ENCODE data around the gene LAS1L.
"Not testable (repeated sequence)": the region's sequence is repeated elsewhere in the genome, so short reads cannot be mapped to it uniquely, and the experiment has no call there.

LAS1L gene

GRCh38 chrX:65517923-65518322 is 16.7 kb downstream of the LAS1L start:
- no peak for DNase-seq (ENCODE audit: low read depth)

- no peak for DNase-seq (ENCODE audit: low read depth)
Observed at GRCh38 chrX:65516756-65517155, 17.8 kb downstream of the LAS1L start.

GRCh38 chrX:65513610-65514009 is 21.0 kb downstream of the LAS1L start:
- no peak for DNase-seq (ENCODE audit: low read depth)

DNA sequence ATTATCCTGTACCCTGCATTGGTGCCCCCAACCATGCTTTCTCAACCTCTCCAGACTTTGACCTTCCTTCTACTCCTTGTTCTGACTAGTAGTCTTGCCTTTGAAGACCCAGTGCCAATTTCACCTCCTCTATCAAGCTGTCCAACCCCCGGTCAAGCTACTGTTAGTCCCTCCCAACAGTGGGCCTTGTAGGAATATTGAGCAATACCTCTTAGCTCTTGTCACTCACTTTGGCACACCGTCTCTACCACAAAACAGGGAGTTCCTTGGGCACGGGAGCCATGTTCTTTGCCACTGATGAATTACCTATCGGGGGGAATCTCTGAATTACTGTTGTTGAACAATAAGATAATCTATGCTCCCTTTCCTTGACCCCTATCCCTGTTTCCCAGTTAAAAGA is 25.2 kb downstream of the LAS1L start:
- no peak for DNase-seq (ENCODE audit: low read depth)

GRCh38 chrX:65508851-65509250 is 25.7 kb downstream of the LAS1L start:
- no peak for DNase-seq (ENCODE audit: low read depth)

GRCh38 chrX:65502618-65503017 is 32.0 kb downstream of the LAS1L start:
- DNase-seq (ENCODE audit: low read depth): no peak

GRCh38 chrX:65493431-65493830 is 41.2 kb downstream of the LAS1L start:
- no peak for DNase-seq (ENCODE audit: low read depth)

DNA sequence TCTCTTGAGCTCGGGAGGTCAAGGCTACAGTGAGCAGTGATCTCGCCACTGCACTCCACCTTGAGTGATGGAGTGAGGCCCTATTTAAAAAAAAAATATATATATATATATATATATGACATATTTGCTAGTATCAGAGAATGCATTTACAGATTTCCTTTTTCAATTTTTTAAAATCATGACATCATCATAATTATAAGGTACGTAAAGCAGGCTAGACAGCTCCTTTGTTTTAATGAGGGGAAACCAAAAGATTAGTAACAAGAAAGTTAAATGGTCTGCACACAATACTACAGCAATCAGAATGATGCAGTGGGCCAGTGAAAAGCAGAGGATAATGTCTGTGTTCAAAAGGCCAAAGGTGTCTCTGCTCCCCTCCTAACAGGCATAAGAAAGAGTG is 43.0 kb downstream of the LAS1L start:
- no peak for DNase-seq (ENCODE audit: low read depth)

DNA sequence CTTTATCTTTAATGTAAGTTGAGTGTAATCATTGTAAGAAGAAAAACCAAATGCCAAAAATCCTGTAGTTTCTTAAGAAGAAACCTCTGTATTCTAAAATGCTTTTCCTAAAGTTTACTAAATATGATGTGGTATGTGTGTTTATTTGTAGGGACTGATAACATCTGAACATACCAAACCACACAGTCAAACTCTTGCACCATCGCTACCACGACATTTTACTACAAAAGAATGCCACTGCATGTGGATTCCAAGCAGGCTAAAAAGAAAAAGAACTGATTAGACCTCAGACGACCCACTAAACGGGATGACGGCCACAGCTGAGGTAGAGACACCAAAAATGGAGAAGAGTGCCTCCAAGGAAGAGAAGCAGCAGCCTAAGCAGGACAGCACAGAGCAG is 46.1 kb downstream of the LAS1L start:
- no peak for DNase-seq (ENCODE audit: low read depth)

- no peak for DNase-seq (ENCODE audit: low read depth)
Observed at GRCh38 chrX:65480960-65481359, 53.6 kb downstream of the LAS1L start.

- DNase-seq (ENCODE audit: low read depth): not testable (repeated sequence)
Observed at GRCh38 chrX:65479102-65479501, 55.5 kb downstream of the LAS1L start.

DNA sequence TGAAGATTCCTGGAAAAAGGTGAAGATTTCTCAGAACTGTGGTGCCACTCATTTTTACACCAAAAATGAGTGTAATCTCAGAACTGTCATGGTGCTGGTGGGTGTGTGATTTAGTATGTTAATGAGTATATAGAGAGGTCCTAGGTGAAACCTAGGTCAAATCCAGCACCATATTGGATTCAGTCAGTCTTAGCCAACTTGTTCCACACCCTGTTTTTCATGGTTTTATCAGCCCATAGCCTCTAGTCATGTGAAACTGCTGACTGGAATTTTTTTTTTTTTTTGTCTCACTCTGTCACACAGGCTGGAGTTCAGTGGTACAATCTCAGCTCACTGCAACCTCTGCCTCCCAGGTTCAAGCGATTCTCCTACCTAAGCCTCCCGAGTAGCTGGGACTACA is 58.0 kb downstream of the LAS1L start:
- no peak for DNase-seq (ENCODE audit: low read depth)

DNA sequence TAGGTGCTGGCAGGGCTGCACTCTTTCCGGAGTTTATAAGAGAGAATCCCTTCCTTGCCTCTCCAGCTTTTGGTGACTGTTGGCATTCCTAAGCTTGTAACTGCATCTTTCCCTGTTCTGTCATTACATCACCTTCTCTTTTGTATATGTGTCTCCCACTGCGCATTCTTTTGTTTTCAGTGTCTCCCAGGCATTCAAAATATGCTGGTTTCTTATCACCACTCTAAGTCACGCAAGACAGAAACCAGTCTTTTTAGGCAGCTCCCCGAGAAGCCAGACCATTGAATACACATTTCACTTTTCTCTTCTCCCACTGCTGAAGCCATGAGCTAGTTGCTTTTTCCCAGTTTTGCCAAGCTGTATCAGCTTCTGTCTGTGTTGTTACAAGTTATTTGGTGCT is 71.0 kb downstream of the LAS1L start:
- DNase-seq (ENCODE audit: low read depth): no peak

Data from activated T-cell treated with anti-CD3 and anti-CD28 coated beads for 24 hours (primary cell).